Omental fat pad (tissue), 4 donors: ENCODE data around the gene SH3GL3. TPM values are rescaled to one million over a fixed set of nuclear protein-coding genes. Genes with fewer than 3 reads are reported as not detected.

Experiments
- ATAC-seq: fragments of 150-250 bp; one replicate; pipeline ENCODE4 v1.9.1; 2016; ENCODE audit warnings: mild to moderate bottlenecking, moderate library complexity; ENCODE audit not compliant: low FRiP score
- DNase-seq: peaks from one replicate; pipeline ENCODE4 v3.0.0-alpha.2; 2019; ENCODE audit warnings: low spot score
- total RNA-seq, 4 donors: library from RNA; depleted of rRNA; stranded (reverse); fragments of >200 nt; gene quantifications; one replicate each; pipeline ENCODE4 v1.1.0, GENCODE V29; 2016
- TF ChIP-seq, protein P1 (sequence below), 3 donors: fragments of 450-650 bp; IDR thresholded peaks; one replicate each; pipeline ENCODE4 v1.5.1; 2016 to 2017; ENCODE audit warnings: antibody characterized with exemption in 3 of 3, mild to moderate bottlenecking in 3 of 3, moderate library complexity in 2 of 3

The SH3GL3 gene
- total RNA-seq, 4 donors from 2014 or later: 0.60 to 1.8 (median 1.0) TPM; not detected in 1

DNA sequence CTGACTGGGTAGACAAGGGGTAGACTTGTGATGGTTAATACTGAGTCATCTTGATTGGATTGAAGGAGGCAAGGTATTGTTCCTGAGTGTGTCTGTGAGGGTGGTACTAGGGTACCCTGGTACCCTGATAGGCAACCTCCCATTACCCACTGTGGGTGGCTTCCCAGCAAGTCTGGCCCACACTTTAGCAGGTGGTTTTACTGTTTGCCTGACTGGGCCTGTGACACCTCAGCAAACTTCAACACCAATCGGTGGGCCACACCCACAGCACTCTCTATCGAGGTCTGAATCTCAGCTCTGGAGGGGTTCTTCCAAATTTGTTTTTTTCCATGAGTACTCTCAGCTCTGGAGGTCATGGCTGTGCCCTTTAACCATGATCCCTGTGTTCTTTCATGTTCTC lies 24.6 kb upstream of the SH3GL3 start:
- TF ChIP-seq, protein P1, sequence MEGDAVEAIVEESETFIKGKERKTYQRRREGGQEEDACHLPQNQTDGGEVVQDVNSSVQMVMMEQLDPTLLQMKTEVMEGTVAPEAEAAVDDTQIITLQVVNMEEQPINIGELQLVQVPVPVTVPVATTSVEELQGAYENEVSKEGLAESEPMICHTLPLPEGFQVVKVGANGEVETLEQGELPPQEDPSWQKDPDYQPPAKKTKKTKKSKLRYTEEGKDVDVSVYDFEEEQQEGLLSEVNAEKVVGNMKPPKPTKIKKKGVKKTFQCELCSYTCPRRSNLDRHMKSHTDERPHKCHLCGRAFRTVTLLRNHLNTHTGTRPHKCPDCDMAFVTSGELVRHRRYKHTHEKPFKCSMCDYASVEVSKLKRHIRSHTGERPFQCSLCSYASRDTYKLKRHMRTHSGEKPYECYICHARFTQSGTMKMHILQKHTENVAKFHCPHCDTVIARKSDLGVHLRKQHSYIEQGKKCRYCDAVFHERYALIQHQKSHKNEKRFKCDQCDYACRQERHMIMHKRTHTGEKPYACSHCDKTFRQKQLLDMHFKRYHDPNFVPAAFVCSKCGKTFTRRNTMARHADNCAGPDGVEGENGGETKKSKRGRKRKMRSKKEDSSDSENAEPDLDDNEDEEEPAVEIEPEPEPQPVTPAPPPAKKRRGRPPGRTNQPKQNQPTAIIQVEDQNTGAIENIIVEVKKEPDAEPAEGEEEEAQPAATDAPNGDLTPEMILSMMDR (IDR thresholded peaks at IDR 0.05): no peak
- ATAC-seq: no peak
- DNase-seq: no peak

DNA sequence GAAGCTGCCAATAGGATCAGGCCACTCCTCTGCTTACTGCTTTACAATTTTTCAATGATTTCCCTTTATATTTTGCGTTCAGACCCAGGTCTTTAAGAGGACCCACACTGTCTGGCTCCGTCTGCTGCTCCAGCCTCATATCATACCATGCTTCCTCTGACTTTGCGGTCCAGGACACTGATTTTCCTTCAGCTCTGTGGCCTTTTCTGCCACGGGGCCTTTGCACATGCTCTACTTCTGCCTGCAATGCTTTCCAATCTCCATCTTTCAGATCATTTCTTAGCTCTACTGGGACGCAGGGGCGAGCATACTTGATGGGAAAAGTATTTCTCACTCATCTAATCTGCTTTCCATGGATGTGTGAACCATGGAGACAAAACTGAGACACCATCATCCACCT lies 23.0 kb upstream of the SH3GL3 start:
- no peak for DNase-seq
- no peak for ATAC-seq

DNA sequence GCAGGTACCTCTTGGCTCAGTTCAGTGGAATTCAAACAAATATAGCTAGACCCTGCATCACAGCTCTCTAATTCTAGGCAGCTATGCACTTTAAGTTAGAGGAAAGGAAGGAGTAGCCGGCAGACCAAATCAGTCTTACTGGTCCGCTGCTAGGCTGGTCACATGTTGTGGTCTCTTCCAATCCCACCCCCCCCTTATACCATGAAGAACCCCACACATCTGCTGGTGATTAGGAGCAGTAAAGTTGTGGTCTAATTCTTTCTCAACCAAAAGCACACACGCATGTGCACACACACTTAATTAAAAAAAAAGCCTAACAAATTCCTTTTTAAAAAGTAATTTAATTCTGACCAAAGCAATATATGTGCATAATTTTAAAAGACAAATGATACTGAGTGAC lies 16.7 kb upstream of the SH3GL3 start:
- TF ChIP-seq, protein P1 (IDR thresholded peaks at IDR 0.05): no peak
- ATAC-seq: no peak
- DNase-seq: no peak

More for the DNA sequence above, 23.0 kb upstream of the SH3GL3 start:
- TF ChIP-seq, protein P1 (IDR thresholded peaks at IDR 0.05): no peak

DNA sequence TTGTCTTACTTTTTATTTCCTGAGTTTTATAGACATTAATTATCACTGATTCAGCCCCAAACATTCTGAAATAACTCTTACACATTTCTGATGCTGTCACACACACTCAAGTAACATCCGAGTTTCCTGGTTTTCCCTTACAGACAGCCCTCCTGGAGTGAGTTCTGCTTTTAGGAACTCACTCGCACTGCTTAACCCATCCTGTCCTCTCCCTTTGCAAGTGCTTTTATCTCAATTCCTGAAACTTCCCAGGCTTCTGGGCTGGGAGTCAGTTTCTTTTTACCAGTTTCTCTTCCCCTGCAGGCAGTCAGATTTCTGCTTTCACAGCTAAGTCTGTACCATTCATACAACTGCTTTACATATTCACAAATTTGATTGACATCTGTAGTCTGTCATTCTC lies 15.6 kb upstream of the SH3GL3 start:
- no peak for DNase-seq
- no peak for ATAC-seq
- TF ChIP-seq, protein P1 (IDR thresholded peaks at IDR 0.05): no peak

DNA sequence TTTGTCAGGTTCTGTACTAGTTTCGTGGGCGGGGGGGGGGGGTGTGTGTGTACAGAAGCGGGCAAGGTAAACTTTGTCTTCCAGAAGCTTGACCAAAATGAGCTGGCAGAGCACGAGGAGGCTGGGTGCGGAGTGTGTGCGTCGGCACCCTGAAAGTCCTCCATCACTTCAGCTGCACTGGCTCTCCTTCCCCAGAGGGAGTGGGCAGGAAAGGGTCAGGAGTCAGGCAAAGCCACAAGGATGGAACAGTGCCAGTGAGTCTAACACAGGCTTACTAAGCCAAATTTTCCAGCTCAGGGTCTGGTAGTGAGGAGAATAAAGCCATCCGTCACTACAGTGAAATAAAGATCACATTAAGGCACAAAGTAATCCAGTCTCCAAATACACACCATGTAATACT lies 11.9 kb upstream of the SH3GL3 start:
- TF ChIP-seq, protein P1 (IDR thresholded peaks at IDR 0.05): no peak
- DNase-seq (no peak), ATAC-seq (no peak)

DNA sequence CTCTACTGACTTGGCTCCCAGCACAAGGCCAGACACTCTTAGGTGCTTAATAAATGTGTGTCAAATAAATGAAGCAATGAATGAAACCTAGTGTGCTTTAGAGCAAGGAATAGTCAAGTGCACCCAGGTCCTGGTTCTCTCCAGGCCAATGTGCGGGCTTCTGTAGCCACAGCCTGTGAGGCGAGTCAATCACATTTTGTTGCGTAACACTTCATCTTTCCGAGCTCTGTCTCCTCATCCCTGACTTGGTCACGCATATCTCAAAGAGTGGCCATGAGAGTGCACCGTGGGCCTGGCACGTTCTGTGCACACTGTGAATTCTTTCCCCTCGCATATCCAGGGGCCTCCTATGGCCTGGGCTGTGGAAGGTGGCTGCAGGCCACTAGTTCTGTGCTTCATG lies 11.4 kb upstream of the SH3GL3 start:
- TF ChIP-seq, protein P1 (IDR thresholded peaks at IDR 0.05): no peak
- ATAC-seq (peak; percentile 50), DNase-seq (no peak)

DNA sequence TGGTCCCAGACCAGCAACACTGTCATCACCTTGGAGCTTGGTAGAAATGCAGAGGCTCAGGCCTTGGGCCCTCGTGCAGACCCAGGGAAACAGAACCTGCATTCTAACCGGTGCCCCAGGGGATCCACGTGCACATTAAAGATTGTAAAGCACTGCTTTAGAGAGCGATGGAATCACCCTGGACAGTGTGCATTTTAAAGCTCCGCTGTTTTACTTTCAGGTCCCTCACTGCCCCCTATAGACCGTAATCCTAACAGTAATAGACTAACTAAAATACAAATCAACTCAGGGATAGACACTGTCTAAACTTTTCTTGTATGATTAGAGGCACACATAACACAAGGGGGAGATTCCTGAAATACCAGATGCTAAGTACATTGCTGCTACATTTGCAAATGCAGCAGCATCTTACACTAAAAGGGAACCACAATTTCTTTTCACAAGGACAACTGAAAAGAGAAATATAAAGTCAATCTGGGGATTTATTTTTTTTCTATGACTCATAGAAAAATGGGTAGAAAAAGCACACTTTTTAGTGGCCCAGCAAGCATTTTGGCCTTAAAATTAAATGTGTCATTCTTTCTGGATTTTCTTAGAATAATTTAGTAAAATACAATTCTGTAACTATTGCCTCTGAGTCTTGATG lies 10.5 kb upstream of the SH3GL3 start:
- DNase-seq: no peak
- ATAC-seq: peak; percentile 87

More for the DNA sequence above, 10.5 kb upstream of the SH3GL3 start:
- TF ChIP-seq, protein P1 (IDR thresholded peaks at IDR 0.05): no peak
